Measurements from ENCODE around the gene UBE2K.
"Not testable (repeated sequence)": the region's sequence is repeated elsewhere in the genome, so short reads cannot be mapped to it uniquely, and the experiment has no call there.

Gene UBE2K

GRCh38 chr4:39731908-39732307, 34.0 kb downstream of the UBE2K start:
- DNase-seq, result no peak

GRCh38 chr4:39732728-39733127, 34.8 kb downstream of the UBE2K start:
- no peak for DNase-seq

GRCh38 chr4:39739591-39739990, 41.7 kb downstream of the UBE2K start:
- not testable (repeated sequence) for DNase-seq

GRCh38 chr4:39741401-39741800, 43.5 kb downstream of the UBE2K start:
- DNase-seq, result no peak

GRCh38 chr4:39745920-39746319, 48.0 kb downstream of the UBE2K start:
- no peak for DNase-seq

GRCh38 chr4:39750216-39750615, 52.3 kb downstream of the UBE2K start:
- DNase-seq, result no peak

GRCh38 chr4:39754309-39754708, 56.4 kb downstream of the UBE2K start:
- DNase-seq, result no peak

- no peak for DNase-seq
Measured at GRCh38 chr4:39756159-39756558, 58.2 kb downstream of the UBE2K start.

- DNase-seq, result no peak
Measured at GRCh38 chr4:39758176-39758575, 60.2 kb downstream of the UBE2K start.

GRCh38 chr4:39759569-39759968, 61.6 kb downstream of the UBE2K start:
- DNase-seq, result no peak

- no peak for DNase-seq
Measured at GRCh38 chr4:39761005-39761667, 63.2 kb downstream of the UBE2K start.

- no peak for DNase-seq
Measured at GRCh38 chr4:39763714-39764572, 66.0 kb downstream of the UBE2K start.

- DNase-seq, result no peak
Measured at GRCh38 chr4:39770005-39770404, 72.1 kb downstream of the UBE2K start.

- DNase-seq, result no peak
Measured at GRCh38 chr4:39770471-39770870, 72.5 kb downstream of the UBE2K start.

- DNase-seq, result no peak
Measured at GRCh38 chr4:39770969-39771724, 73.2 kb downstream of the UBE2K start.

- DNase-seq, result not testable (repeated sequence)
Measured at GRCh38 chr4:39781988-39782387, 84.1 kb downstream of the UBE2K start.

- DNase-seq, result no peak
Measured at GRCh38 chr4:39785083-39785482, 87.1 kb downstream of the UBE2K start.

GRCh38 chr4:39786838-39787237, 88.9 kb downstream of the UBE2K start:
- DNase-seq, result no peak

GRCh38 chr4:39792128-39792527, 94.2 kb downstream of the UBE2K start:
- no peak for DNase-seq

- DNase-seq, result no peak
Measured at GRCh38 chr4:39792529-39792928, 94.6 kb downstream of the UBE2K start.

GRCh38 chr4:39792976-39793375, 95.0 kb downstream of the UBE2K start:
- DNase-seq, result not testable (repeated sequence)

GRCh38 chr4:39802005-39802404, 104.1 kb downstream of the UBE2K start:
- no peak for DNase-seq

- DNase-seq, result no peak
Measured at GRCh38 chr4:39808231-39808749, 110.4 kb downstream of the UBE2K start.

Measured in activated CD4-positive, alpha-beta T cell treated with anti-CD3 and anti-CD28 coated beads for 4 hours (primary cell).